A204.1 (cell line): ENCODE results near the gene TBC1D2.

Experiments used
- FAIRE-seq: peaks from 2 replicates; lab custom pipeline; 2012; peaks lifted over from hg19 to GRCh38; lab: Jason Lieb, UNC

The TBC1D2 gene

DNA sequence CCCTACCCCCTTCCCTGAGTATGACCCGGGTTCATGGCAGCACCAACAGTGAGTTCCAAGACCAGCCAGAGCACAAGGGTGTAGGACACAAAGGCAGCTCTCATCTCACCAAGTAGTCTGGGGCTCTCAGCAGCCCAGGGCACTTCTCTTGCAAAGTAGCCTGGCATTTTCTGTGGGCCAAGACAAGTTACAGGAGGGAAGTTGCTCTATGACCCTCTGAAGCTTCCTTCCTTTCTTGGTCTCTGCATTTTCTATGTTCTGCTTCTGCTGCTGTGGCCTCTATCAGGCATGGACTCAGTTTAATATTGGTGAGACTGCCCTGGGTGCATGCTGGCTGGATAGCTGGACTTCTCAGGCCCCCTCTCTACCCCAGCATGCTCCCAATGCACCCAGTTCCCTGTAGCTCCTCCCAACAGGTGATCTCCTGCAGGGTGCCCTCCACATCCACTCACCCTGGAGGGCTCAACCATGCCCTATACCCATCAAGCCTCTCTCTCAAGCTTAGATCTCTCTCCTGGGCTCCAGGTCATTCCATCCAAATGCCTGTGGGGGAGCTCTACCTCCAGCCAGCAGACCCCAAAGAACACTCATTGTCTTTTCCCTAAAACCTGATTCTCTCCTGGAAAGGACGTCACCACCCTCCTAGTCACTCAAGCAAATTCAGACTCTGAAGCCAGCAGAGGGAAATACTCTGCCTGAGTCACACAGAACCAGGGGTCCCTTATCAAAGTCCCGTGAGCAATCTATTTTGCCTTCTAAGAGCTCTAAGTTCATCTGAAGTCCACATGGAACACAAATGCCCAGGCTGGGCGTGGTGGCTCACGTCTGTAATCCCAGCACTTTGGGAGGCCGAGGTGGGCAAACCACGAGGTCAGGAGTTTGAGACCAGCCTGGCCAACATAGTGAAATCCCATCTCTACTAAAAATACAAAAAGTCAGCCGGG lies 13.8 kb downstream of the TBC1D2 start:
- no peak for FAIRE-seq

DNA sequence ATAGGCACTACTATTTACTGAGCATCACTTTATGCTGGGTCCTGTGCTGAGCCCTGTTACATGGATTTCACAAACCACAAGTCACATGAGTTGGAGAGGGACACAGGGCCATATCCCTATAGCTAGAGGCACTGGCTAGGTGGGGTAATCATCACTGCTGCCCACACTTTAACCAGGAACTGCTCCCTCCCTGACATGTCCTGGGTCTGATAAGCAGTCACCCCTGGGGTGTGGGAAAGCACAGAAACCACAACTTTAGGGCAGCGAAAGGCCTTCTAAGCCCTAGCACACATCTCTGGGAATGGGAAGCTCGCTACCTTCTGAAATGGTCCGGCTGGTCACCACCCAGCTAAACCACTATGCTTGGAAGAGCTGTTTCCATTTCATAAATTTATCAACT lies 15.0 kb downstream of the TBC1D2 start:
- FAIRE-seq: no peak

DNA sequence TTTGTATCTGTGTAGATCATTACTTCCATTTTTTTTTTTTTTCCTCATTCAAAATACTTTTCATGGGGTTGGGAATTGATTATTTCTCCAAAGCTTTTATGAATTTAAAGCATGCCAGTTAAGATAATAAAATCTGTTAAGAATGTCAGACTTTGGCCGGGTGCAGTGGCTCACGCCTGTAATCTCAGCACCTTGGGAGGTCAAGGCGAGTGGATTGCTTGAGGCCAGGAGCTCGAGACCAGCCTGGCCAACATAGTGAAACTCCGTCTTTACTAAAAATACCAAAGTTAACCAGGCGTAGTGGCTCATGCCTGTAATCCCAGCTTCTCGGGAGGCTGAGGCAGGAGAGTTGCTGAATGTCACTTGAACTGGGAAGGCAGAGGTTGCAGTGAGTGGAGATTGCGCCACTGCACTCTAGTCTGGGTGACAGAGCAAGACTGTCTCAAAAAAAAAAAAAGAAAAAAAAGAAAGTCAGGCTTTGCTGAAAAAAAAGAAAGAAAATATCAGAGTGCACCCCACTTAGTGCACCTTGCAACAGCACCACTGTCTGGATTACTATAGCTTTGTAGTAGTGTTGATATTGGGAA lies 18.5 kb downstream of the TBC1D2 start:
- no peak for FAIRE-seq

DNA sequence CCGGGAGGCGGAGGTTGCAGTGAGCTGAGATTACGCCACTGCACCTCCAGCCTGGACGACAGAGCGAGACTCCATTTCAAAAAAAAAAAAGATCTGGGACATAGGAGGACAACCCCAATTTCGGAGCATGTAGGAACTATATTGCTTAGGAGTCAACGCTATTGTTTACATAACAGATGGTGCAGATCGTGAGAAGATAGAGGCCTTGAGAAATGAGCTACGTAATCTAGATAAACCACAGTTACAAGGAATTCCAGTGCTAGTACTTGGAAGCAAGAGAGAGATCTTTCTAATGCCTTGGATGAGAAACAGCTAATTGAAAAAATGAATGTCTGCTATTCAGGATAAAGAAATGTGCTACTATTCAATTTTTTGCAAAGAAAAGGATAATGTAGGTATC lies 20.3 kb downstream of the TBC1D2 start:
- FAIRE-seq: no peak

DNA sequence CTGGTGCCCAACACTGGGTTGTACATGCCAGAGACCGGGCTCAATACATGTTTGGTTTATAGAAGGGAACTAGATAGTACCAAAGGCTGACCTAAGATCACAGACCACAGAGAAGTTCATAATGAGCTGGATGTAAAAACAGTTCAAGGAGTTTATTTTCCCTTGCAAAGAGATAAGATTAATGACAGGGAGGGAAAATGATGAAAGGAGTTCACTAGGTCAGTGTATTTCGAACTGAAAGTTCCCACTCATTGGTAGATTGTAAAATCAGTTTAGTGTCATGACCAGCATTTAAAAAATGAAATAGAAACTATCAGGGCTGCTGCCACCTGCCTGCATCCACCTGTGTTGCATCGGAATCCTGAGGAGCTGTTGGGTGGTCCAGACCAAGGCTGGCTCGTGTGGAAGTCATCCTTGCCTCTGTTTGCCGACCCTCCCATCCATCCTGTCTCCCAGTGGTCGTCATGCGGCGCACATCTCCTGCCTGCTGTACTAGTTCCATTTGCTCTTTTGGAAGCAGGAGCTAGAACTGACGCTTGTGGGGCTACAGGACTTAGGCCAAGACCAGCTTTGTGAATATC lies 21.1 kb downstream of the TBC1D2 start:
- no peak for FAIRE-seq

DNA sequence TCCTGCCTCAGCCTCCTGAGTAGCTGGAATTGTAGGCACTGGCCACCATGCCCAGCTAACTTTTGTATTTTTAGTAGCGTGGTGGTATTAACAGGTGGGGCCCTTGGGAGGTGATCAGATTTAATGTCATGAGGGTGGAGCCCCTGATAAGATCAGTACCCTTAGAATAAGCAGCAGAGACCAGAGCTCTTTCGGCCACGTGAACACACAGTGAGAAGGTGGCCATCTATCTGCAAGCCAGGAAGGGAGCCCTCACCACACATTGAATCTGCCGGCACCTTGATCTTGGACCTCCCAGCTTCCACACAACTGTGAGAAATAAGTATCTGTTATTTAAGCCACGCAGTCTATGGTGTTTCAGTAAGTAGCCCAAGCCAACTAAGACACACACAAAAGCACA lies 22.5 kb downstream of the TBC1D2 start:
- FAIRE-seq: no peak

DNA sequence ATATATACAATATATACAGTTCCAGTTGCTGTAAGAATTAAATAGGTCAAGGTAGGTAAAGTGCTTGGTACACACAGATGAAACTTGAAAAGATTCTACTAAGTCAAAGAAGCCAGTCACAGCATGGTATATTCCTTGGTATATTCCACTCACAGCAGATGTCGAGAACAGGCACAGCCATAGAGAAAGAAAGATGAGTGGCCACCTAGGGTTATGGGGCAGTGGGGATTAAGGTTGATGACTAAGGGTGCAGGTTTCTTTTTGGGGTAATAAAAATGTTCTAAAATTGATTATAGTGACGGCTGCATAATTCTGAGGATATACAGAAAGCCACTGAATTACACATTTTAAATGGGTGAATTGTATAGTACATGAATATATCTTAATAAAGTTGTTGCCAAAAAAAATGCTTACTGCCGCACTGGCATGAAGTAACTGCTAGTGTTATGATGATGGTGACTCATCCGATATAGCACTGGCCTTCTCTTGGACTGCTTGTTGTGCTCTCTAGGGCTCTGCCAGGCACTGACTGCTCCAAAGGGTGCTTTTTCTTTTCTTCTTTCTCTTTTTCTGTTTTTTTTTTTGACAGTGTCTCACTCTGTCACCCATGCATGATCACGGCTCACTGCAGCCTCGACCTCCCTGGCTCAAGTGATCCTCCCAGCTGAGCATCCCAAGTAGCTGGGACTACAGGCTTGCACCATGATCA lies 23.5 kb downstream of the TBC1D2 start:
- FAIRE-seq: no peak

DNA sequence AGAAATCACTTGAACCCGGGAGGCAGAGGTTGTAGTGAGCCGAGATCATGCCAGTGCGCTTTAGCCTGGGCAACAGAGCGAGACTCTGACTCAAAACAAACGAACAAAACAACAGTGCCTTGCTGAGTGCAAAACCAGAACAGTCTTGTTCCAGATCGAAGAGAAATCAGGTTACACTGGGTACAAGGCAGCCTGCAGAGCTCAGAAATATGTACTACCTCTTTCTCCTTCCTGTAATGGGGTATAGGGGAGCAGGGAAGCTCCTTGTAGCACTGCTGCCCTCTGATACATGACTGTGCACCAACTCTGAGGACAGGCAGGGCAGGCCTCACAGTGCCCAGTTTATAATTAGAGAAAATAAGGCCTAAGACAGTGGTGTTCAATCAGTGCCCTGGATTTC lies 24.7 kb downstream of the TBC1D2 start:
- FAIRE-seq: no peak

DNA sequence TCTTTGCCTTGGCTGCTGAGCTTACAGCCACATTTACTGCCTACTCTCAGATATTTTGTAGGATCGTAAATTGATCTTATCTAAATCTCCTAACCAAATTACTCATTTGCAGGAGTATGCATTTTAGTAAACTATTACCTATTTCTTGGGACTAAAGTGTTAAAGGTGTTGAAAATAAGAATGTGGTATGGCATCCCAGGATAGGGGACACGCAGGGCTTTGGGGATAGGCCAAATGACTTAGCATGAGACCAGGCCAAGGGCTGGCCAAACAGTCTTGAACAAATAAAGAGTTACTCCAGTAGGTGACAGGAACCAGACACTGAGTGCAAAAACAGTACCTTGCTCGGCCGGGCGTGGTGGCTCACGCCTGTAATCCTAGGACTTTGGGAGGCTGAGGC lies 25.1 kb downstream of the TBC1D2 start:
- no peak for FAIRE-seq

DNA sequence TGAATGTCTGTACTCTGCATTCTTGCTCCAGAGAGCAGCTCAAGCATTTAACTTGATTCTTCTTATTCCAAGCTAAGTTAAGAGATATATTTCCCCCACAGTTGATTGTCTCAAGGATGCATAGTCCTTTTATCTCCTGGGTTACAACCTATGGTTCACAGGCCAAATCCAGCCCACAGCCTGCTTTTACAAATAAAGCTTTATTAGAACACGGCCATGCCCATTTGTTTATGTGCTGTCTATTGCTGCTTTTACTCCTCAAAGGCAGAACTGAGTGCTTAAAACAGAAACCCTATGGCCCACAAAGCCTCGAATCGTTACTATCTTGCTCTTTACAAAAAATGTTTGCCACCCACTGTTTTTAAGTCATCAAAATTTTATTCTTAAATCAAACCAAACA lies 25.8 kb downstream of the TBC1D2 start:
- no peak for FAIRE-seq

DNA sequence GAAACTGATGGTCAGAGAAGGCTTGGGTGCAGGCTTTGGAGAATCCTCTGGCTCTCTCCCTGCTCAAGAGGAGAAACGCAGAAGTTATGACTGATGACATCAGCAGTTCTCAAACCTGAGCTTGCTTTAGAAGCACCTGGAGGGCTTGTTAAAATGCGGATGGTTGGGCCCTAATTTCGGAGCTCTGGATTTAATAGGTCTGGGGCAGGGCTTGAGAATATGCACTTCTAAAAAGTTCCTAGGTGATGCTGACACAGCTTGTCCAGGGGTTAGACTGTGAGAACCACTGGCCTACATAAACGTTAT lies 26.4 kb downstream of the TBC1D2 start:
- FAIRE-seq: no peak

DNA sequence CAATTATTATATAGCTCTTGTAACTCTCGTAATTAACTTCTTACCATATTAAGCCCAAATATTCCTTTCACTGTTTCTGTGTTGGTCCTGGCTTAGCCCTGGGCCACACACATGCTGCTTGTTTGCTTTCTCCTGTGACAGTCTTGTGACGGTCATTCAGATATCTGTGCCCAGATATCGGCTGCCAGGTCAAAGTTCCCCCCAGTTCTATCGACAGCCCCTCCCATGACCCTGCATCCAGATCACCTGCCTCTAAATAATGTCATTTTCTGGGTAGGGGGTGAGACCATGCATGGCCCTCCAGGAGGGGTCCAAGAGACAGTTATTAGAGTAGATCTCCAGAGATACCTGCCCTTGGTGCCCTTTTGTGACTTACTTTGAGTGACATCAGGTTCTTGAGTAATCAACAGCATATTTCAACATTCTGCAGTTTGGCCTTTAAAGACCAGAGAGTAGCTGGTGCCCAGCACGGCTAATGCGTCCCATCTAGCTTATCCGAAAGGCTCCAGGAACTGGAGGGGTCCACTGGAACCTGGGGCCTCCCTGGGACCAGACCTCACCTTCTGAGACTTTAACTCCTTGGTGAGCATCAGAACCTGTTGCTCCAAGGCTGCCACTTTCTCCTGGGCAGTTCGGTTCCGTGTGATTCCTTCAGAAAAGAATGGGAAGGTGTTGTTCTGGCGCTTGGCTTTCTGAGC lies 26.9 kb downstream of the TBC1D2 start:
- FAIRE-seq: no peak

DNA sequence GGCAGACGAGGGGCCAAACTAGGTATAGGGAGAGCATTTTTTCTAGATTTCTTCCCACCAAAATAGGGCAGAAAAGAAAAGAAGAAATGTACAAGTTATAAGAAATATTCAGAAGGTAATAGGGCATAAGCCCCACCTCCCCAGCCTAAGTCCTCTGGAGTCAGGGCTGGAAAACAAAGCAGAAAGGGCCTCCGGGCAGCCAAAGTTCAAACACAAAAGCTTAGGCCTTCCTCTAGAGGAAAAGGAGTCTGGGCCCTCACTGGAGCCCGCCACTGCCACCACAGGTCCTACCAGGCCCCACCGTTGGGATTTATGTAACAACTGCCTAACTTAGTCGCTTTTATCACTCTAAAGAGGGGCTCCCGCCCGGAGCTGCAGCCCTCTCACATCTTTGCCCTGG lies 27.6 kb downstream of the TBC1D2 start:
- FAIRE-seq: no peak

DNA sequence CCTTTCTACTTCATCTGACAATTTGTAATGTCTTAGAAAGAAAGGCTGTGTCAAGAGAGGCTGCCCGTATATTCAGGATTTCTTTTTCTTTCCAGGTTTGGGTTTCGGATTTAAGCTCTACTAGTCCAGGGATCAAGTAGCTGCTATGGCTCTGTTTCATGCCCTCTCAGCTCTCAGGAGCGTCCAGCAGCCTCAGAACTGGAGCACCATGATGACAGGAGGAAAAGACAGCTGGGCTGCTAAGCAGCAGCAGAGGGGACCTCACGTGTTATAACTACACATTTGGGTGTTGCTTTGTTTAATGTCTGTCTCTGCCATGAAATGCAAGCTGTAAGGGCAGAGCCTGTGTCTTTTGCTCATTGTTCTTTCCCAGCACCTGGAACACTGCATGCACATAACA lies 28.5 kb downstream of the TBC1D2 start:
- no peak for FAIRE-seq

DNA sequence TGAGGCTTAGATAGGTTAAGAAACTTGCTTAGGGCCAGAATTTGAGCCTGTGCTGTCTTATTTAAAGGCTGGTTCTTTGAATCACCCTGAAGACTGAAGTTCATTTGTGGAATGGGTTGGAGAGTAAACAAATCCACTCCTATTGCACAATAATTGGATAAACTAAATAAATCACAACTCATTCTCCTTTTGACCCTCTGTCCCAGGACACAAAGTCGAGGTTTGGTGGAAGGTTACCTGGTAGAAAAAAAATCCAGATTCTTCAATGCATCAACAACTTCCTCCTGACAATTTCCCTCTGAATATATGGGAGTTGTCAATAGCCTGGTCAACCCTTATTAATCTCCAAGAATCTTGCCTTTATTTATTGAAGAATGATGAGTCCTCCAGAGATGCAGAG lies 28.9 kb downstream of the TBC1D2 start:
- no peak for FAIRE-seq

DNA sequence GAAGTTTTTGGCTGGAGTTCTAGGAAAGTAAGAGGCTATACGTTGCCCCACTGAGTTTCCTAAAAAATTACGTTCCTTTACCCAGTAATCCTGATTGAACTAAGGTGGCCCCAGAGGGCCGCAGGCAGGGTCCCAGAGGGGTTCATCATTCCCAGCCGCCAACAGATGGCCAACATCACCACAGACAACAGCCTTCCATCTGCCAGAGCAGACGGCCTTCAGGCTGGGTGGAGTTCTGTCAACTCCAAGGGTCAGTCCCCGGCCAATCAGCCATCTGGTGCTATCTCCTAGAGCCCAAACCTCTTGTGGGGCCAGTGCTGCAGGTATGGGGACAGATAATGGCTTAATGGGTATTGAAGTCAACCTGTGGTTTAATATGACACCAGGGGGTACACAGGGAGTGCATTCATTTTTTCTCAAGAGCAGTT lies 30.4 kb downstream of the TBC1D2 start:
- no peak for FAIRE-seq

DNA sequence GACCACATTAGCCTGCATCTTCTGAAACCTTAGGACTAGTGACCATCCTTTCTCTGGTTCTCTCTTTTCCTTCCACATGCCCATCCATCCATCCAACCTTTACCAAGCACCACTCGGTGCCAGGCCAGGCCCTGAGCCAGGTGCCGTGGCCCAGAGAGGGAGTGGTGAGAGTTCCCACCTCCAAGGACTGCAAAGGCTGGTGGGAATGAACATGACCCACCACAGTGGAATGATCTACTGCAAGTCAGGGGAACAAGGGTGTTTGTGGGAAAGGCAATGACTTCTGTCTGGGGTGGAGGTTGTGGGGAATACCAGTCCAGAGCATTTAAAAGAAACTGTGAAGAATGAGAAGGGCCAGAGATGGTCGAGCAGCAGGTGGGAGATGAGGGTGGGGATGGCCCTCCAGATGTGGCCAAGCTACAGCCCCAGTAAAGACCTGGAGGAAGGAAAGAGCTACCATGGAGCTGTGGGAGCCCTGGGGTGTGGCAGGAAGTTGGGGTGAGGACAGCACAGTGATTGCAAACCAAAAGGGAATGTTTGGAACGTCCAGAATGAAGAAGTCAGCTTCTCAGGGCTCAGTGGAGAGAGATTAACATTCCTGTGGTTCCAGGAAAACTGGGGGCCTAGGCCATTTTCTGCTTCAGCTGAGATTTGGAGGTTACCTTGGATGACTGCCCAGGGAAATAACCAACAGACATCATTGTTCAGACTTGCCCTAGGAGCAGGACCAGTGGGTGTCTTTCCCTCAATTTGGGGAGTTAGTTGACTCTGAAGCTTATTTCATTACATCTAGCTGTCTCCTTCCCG lies 32.4 kb downstream of the TBC1D2 start:
- FAIRE-seq: no peak

DNA sequence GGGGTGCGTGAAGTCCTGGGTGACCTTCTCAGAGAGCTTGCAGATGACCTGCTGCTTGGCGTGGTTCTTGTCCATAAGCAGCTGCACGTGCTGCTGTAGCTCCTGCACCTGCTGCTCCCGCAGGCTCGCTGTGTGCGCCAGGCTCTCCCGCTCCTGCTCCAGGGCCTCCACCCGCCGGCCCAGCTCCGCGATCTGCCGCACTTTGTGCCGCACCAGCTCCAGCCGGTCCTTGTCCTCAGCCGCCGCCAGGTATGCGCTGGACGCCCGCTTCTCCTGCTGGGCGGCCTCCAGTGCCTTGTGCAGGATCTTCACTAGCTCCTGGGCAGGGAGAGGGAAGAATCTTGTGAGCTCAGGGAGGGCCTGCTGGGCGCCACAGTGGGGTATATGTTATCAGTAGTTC lies 34.5 kb downstream of the TBC1D2 start:
- no peak for FAIRE-seq

DNA sequence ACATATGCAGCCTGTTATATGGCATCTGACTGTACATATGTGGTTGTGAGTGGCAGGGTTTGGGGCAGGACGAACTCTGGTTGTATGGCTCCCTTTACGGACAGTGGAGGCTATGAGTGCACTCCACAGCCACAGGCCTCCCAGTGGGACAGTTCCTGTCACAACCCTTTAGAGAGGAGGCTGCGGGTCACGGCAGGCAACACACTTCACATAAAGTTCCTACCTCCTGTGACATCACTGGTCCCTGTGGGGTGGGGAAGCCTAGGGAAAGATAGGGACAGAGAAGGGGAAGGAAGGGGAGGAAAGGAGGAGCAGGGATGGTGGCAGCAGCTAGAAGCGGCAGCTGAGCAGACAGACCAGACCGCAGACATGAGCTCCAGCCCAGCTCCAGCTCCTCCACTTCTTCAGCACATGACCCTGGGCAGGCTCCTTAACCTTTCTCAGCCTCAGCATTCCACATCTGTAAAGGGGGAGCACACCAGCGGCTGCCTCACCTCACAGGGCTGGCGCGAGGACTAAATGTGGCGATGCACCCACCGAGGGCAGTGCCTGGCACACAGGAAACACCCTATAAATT lies 35.6 kb downstream of the TBC1D2 start:
- no peak for FAIRE-seq

DNA sequence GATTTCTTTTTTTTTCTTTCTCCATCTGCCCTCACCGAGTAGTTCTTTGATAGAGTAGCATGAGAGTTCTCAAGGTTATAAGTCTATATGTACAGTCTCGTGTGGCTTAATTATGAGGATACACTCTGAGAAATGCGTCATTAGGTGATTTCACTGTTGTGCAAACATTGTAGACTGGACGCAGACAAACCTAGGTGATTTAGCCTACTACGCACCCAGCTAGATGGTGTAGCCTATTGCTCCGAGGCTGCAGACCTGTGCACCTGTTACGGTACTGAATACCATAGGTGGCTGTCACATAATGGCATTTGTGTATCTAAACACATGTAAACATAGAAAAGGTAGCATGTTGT lies 36.1 kb downstream of the TBC1D2 start:
- FAIRE-seq: no peak
